GM23248 (cell line): Measurements from ENCODE around the gene FLOT1.

Source experiments
- EZH2 ChIP-seq: fragments of 200-600 bp; sonication (generic); IDR thresholded peaks from 2 replicates; pipeline ENCODE4 v1.6.1; 2018; ENCODE audit warnings: antibody characterized with exemption, mild to moderate bottlenecking; ENCODE audit not compliant: insufficient read depth, poor library complexity, severe bottlenecking
- EZH2phosphoT487 ChIP-seq: fragments of 200-600 bp; sonication (generic); IDR thresholded peaks from 2 replicates; pipeline ENCODE4 v1.6.1; 2018; ENCODE audit warnings: antibody characterized with exemption, moderate library complexity, mild to moderate bottlenecking, low read depth; ENCODE audit not compliant: insufficient read depth

GRCh38 chr6:30747300-30747687 lies 4.8 kb upstream of the FLOT1 start:
- TF ChIP-seq EZH2 (no peak), EZH2phosphoT487 (no peak)
